HCT116 (cell line): Measurements from ENCODE around the gene CLN6.

Experiments used
- ELF1 ChIP-seq: IDR thresholded peaks from 2 replicates; pipeline ENCODE4 v1.6.1; 2012; ENCODE audit warnings: low read depth, borderline replicate concordance
- EZH2 ChIP-seq: fragments of 200-600 bp; sonication (generic); IDR thresholded peaks from 2 replicates; pipeline ENCODE4 v1.6.1; 2017; ENCODE audit warnings: antibody characterized with exemption, mixed run types
- EZH2phosphoT487 ChIP-seq: fragments of 200-600 bp; IDR thresholded peaks from 2 replicates; pipeline ENCODE4 v1.6.1; 2018; ENCODE audit warnings: antibody characterized with exemption, borderline replicate concordance
- JUND ChIP-seq: IDR thresholded peaks from 2 replicates; pipeline ENCODE4 v1.6.1; 2012
- POLR2A ChIP-seq: IDR thresholded peaks from 2 replicates; pipeline ENCODE4 v1.7.0; 2011; ENCODE audit warnings: borderline replicate concordance; ENCODE audit not compliant: insufficient read depth, insufficient read length; ENCODE audit errors: extremely low read depth
- POLR2AphosphoS5 ChIP-seq: IDR thresholded peaks from 2 replicates; pipeline ENCODE4 v1.6.1; 2011; ENCODE audit warnings: mild to moderate bottlenecking, low read depth, low read length, moderate library complexity
- RAD21 ChIP-seq: IDR thresholded peaks from 2 replicates; pipeline ENCODE4 v1.6.1; 2012; ENCODE audit warnings: low read depth, mild to moderate bottlenecking
- SP1 ChIP-seq: IDR thresholded peaks from 2 replicates; pipeline ENCODE4 v1.6.1; 2012; ENCODE audit warnings: low read depth
- TCF7L2 ChIP-seq: IDR thresholded peaks from 2 replicates; pipeline ENCODE4 v1.7.0; 2011; ENCODE audit warnings: borderline replicate concordance, inconsistent platforms; ENCODE audit not compliant: insufficient read depth, insufficient read length; ENCODE audit errors: extremely low read depth
- YY1 ChIP-seq: IDR thresholded peaks from 2 replicates; pipeline ENCODE4 v1.6.1; 2011; ENCODE audit warnings: low read length, low read depth, moderate library complexity, mild to moderate bottlenecking; ENCODE audit not compliant: insufficient replicate concordance; ENCODE audit errors: extremely low read depth
- ZFX ChIP-seq: fragments of 450-650 bp; IDR thresholded peaks from 2 replicates; pipeline ENCODE4 v1.6.1; 2017
- TF ChIP-seq, protein P1 (sequence below), 3 experiments: fragments of 200-600 bp in 1 of 3; sonication (generic) in 1 of 3; IDR thresholded peaks in 2 of 3; conservative IDR thresholded peaks in 1 of 3; 2 replicates each; pipeline ENCODE4 v1.5.1; 2012 to 2017; ENCODE audit warnings: low read depth in 2 of 3, low read length in 2 of 3, antibody characterized with exemption in 1 of 3, borderline replicate concordance in 1 of 3, control low read depth in 1 of 3, mild to moderate bottlenecking in 1 of 3, mixed read lengths in 1 of 3, mixed run types in 1 of 3, moderate library complexity in 1 of 3; ENCODE audit not compliant: insufficient read depth in 1 of 3
- TF ChIP-seq, protein P2 (sequence below): IDR thresholded peaks from 2 replicates; pipeline ENCODE4 v1.6.1; 2012
- TF ChIP-seq, protein P3 (sequence below): IDR thresholded peaks from 2 replicates; pipeline ENCODE4 v1.6.1; 2012; ENCODE audit warnings: low read depth

DNA sequence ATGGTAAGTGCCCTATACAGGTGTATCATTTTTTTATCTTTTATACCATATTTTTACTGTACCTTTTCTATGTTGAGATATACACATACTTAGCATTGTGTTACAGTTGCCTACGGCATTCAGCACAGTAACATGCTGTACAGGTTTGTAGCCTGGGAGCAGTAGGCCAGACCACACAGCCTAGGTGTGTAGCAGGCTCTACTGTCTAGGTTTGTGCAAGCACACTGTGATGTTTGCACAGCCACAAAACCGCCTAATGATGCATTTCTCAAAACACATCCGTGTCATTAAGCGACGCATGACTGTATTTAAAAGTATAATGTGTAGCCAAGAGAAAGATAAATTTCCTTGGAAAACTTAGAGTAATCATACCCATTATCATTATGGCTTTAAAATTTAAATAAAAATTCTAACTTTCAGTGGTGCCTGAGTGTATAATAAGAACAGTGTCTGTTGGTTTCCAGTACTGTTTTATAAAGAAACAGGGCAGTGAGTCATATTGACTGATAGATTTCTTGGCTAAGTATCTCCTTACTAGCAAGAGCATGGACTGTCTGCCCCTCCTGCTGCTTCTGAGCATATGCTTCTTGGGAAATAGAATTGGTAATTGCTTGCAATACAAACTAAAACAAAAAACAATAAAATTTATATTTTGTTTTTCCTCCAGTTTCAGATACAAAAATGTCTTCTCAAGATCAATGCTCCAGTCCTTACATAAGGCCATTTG is 42.7 kb downstream of the CLN6 start:
- TF ChIP-seq, protein P1, sequence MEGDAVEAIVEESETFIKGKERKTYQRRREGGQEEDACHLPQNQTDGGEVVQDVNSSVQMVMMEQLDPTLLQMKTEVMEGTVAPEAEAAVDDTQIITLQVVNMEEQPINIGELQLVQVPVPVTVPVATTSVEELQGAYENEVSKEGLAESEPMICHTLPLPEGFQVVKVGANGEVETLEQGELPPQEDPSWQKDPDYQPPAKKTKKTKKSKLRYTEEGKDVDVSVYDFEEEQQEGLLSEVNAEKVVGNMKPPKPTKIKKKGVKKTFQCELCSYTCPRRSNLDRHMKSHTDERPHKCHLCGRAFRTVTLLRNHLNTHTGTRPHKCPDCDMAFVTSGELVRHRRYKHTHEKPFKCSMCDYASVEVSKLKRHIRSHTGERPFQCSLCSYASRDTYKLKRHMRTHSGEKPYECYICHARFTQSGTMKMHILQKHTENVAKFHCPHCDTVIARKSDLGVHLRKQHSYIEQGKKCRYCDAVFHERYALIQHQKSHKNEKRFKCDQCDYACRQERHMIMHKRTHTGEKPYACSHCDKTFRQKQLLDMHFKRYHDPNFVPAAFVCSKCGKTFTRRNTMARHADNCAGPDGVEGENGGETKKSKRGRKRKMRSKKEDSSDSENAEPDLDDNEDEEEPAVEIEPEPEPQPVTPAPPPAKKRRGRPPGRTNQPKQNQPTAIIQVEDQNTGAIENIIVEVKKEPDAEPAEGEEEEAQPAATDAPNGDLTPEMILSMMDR (IDR thresholded peaks at IDR 0.05 in 2 of 3, conservative IDR thresholded peaks at IDR 0.05 in 1 of 3; ENCODE audit: borderline replicate concordance in 1 of 3, insufficient read depth in 1 of 3, low read depth in 2 of 3, low read length in 2 of 3) = no peak
- TF ChIP-seq, protein P2, sequence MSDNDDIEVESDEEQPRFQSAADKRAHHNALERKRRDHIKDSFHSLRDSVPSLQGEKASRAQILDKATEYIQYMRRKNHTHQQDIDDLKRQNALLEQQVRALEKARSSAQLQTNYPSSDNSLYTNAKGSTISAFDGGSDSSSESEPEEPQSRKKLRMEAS = no peak
- TF ChIP-seq RAD21 = no peak
- no peak for TF ChIP-seq EZH2
- no peak for TF ChIP-seq ELF1
- no peak for TF ChIP-seq POLR2AphosphoS5
- no peak for TF ChIP-seq EZH2phosphoT487
- TF ChIP-seq YY1 = no peak
- no peak for TF ChIP-seq POLR2A
- TF ChIP-seq, protein P3, sequence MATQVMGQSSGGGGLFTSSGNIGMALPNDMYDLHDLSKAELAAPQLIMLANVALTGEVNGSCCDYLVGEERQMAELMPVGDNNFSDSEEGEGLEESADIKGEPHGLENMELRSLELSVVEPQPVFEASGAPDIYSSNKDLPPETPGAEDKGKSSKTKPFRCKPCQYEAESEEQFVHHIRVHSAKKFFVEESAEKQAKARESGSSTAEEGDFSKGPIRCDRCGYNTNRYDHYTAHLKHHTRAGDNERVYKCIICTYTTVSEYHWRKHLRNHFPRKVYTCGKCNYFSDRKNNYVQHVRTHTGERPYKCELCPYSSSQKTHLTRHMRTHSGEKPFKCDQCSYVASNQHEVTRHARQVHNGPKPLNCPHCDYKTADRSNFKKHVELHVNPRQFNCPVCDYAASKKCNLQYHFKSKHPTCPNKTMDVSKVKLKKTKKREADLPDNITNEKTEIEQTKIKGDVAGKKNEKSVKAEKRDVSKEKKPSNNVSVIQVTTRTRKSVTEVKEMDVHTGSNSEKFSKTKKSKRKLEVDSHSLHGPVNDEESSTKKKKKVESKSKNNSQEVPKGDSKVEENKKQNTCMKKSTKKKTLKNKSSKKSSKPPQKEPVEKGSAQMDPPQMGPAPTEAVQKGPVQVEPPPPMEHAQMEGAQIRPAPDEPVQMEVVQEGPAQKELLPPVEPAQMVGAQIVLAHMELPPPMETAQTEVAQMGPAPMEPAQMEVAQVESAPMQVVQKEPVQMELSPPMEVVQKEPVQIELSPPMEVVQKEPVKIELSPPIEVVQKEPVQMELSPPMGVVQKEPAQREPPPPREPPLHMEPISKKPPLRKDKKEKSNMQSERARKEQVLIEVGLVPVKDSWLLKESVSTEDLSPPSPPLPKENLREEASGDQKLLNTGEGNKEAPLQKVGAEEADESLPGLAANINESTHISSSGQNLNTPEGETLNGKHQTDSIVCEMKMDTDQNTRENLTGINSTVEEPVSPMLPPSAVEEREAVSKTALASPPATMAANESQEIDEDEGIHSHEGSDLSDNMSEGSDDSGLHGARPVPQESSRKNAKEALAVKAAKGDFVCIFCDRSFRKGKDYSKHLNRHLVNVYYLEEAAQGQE = no peak
- no peak for TF ChIP-seq SP1
- no peak for TF ChIP-seq JUND
- no peak for TF ChIP-seq TCF7L2
- no peak for TF ChIP-seq ZFX
